Left cardiac atrium (tissue), 4 donors: ENCODE measurements around the gene GSKIP. TPM values are rescaled to one million over a fixed set of nuclear protein-coding genes. Genes with fewer than 3 reads are reported as not detected.
A peak's percentile ranks its signal among the peaks of the same experiment; 100 is the strongest.

ENCODE experiments used
- ATAC-seq, 2 donors: fragments of 200-7000 bp; cut with Tn5 transposase; one replicate each; pipeline ENCODE4 v1.9.1; 2020; ENCODE audit warnings: mild to moderate bottlenecking in 2 of 2, moderate library complexity in 2 of 2
- DNase-seq: peaks from one replicate; pipeline ENCODE4 v3.0.0-alpha.2; 2020
- intact Hi-C, 2 donors: fragments of 100-400 bp; cut with DNase I; formaldehyde crosslinking; loops; one replicate each; pipeline versions ENCODE4 v1.14.1 to v1.15.1; 2022 to 2023
- total RNA-seq, 2 donors: library from RNA; stranded (reverse); fragmentation: NEBNext Ultra II Directional; extraction: Animal tissue kit (Norgen Biotek cat#: 25700); gene quantifications; one replicate each; pipeline ENCODE4 v1.2.1, GENCODE V29; 2021
- donor health status: DM: no; HTN: yes; CAD: no.
- donor health status: DM: no; HTN: yes; CAD: no; lungs with severe emphysema.
- donor health status: DM: yes; HTN: yes; CAD: no.
- donor health status: Dilated cardiomyopathy.

Gene GSKIP
- total RNA-seq, 2 donors from 2014 or later: 10.2 to 11.2 TPM

- ATAC-seq: no peak
- intact Hi-C loops: no loop called here
- DNase-seq: no peak
These were observed 45.3 kb downstream of the GSKIP start for GRCh38 chr14:96408608-96409007.

GRCh38 chr14:96409701-96410100 is 46.4 kb downstream of the GSKIP start:
- ATAC-seq (no peak), DNase-seq (no peak)
- intact Hi-C loops: no loop called here

GRCh38 chr14:96410119-96410518 is 46.8 kb downstream of the GSKIP start:
- DNase-seq (no peak), ATAC-seq (no peak)
- intact Hi-C loops: no loop called here

GRCh38 chr14:96413526-96413925 is 50.2 kb downstream of the GSKIP start:
- no peak for DNase-seq
- intact Hi-C loops: no loop called here
- no peak for ATAC-seq

DNA sequence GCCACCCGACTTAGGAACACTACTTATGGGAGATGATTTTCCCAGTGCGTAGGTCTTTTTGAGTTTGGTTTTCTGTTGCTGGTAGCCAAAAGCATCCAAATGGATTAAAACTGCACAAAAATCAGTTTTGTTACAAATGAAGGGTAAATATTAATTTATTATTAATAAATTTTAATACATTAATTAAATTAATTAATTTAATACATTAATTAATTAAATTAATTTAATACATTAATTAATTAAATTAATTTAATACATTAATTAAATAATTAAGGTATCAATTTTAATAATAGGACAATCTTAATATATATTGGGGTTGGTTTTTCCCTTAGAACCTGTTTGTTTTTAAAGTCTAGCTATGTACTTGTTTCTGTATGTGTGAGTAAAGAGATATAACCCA is 52.2 kb downstream of the GSKIP start:
- intact Hi-C loops: no loop called here
- no peak for DNase-seq
- no peak for ATAC-seq

- intact Hi-C loops: no loop called here
- ATAC-seq: no peak
- DNase-seq: no peak
These were observed 53.0 kb downstream of the GSKIP start for GRCh38 chr14:96416292-96416691.

DNA sequence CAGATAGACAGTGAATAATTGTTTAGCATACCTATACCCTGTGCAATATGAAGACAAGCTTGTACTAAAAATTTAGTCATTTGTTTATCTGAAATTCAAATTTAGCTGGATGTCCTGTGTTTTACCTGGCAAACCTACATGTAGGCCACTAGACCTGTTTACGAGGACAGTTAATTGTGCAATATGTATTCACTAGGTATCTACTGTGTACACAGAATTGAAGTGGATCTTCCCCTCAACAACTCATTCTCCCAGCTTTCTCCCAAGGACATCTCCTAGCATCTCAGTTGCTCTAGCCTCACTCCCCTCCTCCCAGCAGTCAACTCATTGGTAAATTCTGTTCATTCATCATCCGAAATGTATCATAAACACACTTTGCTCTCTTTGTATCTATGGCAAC is 53.9 kb downstream of the GSKIP start:
- DNase-seq (no peak), ATAC-seq (no peak)
- intact Hi-C loops: no loop called here

- no peak for DNase-seq
- intact Hi-C loops: no loop called here
- no peak for ATAC-seq
These were observed 54.7 kb downstream of the GSKIP start for GRCh38 chr14:96418075-96418474.

GRCh38 chr14:96421236-96421635 is 57.9 kb downstream of the GSKIP start:
- no peak for DNase-seq
- ATAC-seq: no peak
- intact Hi-C loops: loop anchor here (5.0 to 10.0 kb wide), 4 partner anchors 124 to 316 kb away; no protein-coding TSS in a partner anchor

- DNase-seq (no peak), ATAC-seq (no peak)
- intact Hi-C loops: loop anchor here (5.0 to 10.0 kb wide), 4 partner anchors 126 to 318 kb away; no protein-coding TSS in a partner anchor
These were observed 59.7 kb downstream of the GSKIP start for GRCh38 chr14:96422992-96423391.

GRCh38 chr14:96423446-96424108 is 60.3 kb downstream of the GSKIP start:
- intact Hi-C loops: loop anchor here (5.0 to 10.0 kb wide), 4 partner anchors 126 to 319 kb away; no protein-coding TSS in a partner anchor
- ATAC-seq (peak in 1 of 2 donors; percentile 29), DNase-seq (no peak)

- ATAC-seq (peak; percentile 88 to 90), DNase-seq (peak; percentile 29)
- intact Hi-C loops: loop anchor here (5.0 to 10.0 kb wide), 4 partner anchors 127 to 320 kb away; no protein-coding TSS in a partner anchor
These were observed 61.0 kb downstream of the GSKIP start for GRCh38 chr14:96424109-96424989.

- intact Hi-C loops: no loop called here
- ATAC-seq: no peak
- no peak for DNase-seq
These were observed 70.7 kb downstream of the GSKIP start for GRCh38 chr14:96434040-96434439.

Other genes starting within 250 kb of the GSKIP start
- 1 to 10 TPM; 2.0 to 5.4 TPM for gene BDKRB2, start 158.7 kb upstream of the GSKIP start, total RNA-seq
- 1 to 10 TPM in 1 of 2 donors, under 1 TPM in 1; 0.21 to 1.0 TPM for gene BDKRB1, start 107.3 kb upstream of the GSKIP start, total RNA-seq
- gene ATG2B, start 185 bp upstream of the GSKIP start, total RNA-seq: 10 to 100 TPM; 12.4 to 13.3 TPM
- gene AK7, start 28.6 kb downstream of the GSKIP start, total RNA-seq: under 1 TPM; 0.47 to 0.73 TPM
- 100 to 1,000 TPM; 125 to 151 TPM for gene PAPOLA, start 138.9 kb downstream of the GSKIP start, total RNA-seq